ENCODE results near the gene CHD9.

The CHD9 gene

GRCh38 chr16:53211253-53211652, 156.5 kb downstream of the CHD9 start:
- peaks cover 52% of the 10 kb centered on the region for H3K36me3 ChIP-seq (ENCODE audit: insufficient read depth, low read length)
- no peak overlapping the region for H3K9ac ChIP-seq (ENCODE audit: low read depth, low read length)
- no peak overlapping the region for H3K27ac ChIP-seq (ENCODE audit: low read depth, low read length)
- WGBS, result 95% methylated on average over 2 of the region's 3 CpGs
- peak overlapping the region; percentile 77 for H3K4me3 ChIP-seq (ENCODE audit: low read length)
- no peaks in the 10 kb centered on the region for H3K9me3 ChIP-seq (ENCODE audit: insufficient read depth, low read depth, low read length)
- no peaks in the 10 kb centered on the region for H3K27me3 ChIP-seq (ENCODE audit: insufficient read depth, low read length)
- peaks cover 31% of the 10 kb centered on the region for H3K4me1 ChIP-seq (ENCODE audit: insufficient read depth, low read length)

- H3K27ac ChIP-seq (ENCODE audit: low read depth, low read length), result no peak overlapping the region
- H3K36me3 ChIP-seq (ENCODE audit: insufficient read depth, low read length), result peaks cover 55% of the 10 kb centered on the region
- no peaks in the 10 kb centered on the region for H3K27me3 ChIP-seq (ENCODE audit: insufficient read depth, low read length)
- peaks cover 18% of the 10 kb centered on the region for H3K4me1 ChIP-seq (ENCODE audit: insufficient read depth, low read length)
- H3K4me3 ChIP-seq (ENCODE audit: low read length), result no peak overlapping the region
- H3K9me3 ChIP-seq (ENCODE audit: insufficient read depth, low read depth, low read length), result no peaks in the 10 kb centered on the region
- no peak overlapping the region for H3K9ac ChIP-seq (ENCODE audit: low read depth, low read length)
These were observed 158.1 kb downstream of the CHD9 start for GRCh38 chr16:53212893-53213223.

GRCh38 chr16:53213542-53213941, 158.8 kb downstream of the CHD9 start:
- no CpG with 5 or more reads among the region's 2 CpGs for WGBS
- Histone ChIP-seq H3K36me3 (ENCODE audit: insufficient read depth, low read length) (peaks cover 55% of the 10 kb centered on the region), H3K4me1 (ENCODE audit: insufficient read depth, low read length) (peaks cover 22% of the 10 kb centered on the region), H3K27me3 (ENCODE audit: insufficient read depth, low read length) (no peaks in the 10 kb centered on the region), H3K9me3 (ENCODE audit: insufficient read depth, low read depth, low read length) (no peaks in the 10 kb centered on the region), H3K4me3 (ENCODE audit: low read length) (no peak overlapping the region), H3K9ac (ENCODE audit: low read depth, low read length) (no peak overlapping the region), H3K27ac (ENCODE audit: low read depth, low read length) (no peak overlapping the region)

DNA sequence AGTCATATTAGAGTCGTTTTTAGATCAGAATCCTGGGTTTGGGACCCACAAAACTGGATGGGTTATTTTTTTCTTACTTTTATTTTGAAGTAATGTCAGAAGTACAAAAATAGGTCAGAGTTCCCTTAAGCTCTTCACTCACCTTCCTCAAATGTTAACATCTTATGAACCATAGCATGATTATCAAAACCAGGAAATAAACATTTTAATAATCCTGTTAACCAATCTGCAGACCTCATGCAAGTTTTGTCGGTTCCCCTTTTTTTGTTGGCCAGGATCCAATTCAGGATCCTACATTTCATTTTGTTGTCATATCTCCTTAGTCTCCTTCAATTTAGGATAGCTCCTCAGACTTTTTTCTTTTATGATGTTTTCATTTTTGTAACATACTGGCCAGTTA, 162.0 kb downstream of the CHD9 start:
- Histone ChIP-seq H3K9me3 (ENCODE audit: insufficient read depth, low read depth, low read length) (no peaks in the 10 kb centered on the region), H3K36me3 (ENCODE audit: insufficient read depth, low read length) (peaks cover 42% of the 10 kb centered on the region), H3K27ac (ENCODE audit: low read depth, low read length) (no peak overlapping the region), H3K4me3 (ENCODE audit: low read length) (no peak overlapping the region), H3K9ac (ENCODE audit: low read depth, low read length) (no peak overlapping the region), H3K4me1 (ENCODE audit: insufficient read depth, low read length) (peaks cover 14% of the 10 kb centered on the region; the same call in 1 of the 2 replicates), H3K27me3 (ENCODE audit: insufficient read depth, low read length) (no peaks in the 10 kb centered on the region)
- WGBS, result 92% methylated on average over 2 of the region's 2 CpGs

- Histone ChIP-seq H3K27ac (ENCODE audit: low read depth, low read length) (no peak overlapping the region), H3K9ac (ENCODE audit: low read depth, low read length) (no peak overlapping the region), H3K36me3 (ENCODE audit: insufficient read depth, low read length) (peaks cover 47% of the 10 kb centered on the region), H3K4me3 (ENCODE audit: low read length) (no peak overlapping the region), H3K4me1 (ENCODE audit: insufficient read depth, low read length) (peaks cover 14% of the 10 kb centered on the region; the same call in 1 of the 2 replicates), H3K27me3 (ENCODE audit: insufficient read depth, low read length) (no peaks in the 10 kb centered on the region), H3K9me3 (ENCODE audit: insufficient read depth, low read depth, low read length) (no peaks in the 10 kb centered on the region)
- WGBS, result 94% methylated on average over 4 of the region's 4 CpGs
These were observed 164.6 kb downstream of the CHD9 start for GRCh38 chr16:53219371-53219770.

GRCh38 chr16:53219795-53220454, 165.1 kb downstream of the CHD9 start:
- H3K4me1 ChIP-seq (ENCODE audit: insufficient read depth, low read length), result peaks cover 14% of the 10 kb centered on the region; the same call in 1 of the 2 replicates
- no peaks in the 10 kb centered on the region for H3K27me3 ChIP-seq (ENCODE audit: insufficient read depth, low read length)
- H3K36me3 ChIP-seq (ENCODE audit: insufficient read depth, low read length), result peaks cover 49% of the 10 kb centered on the region
- H3K4me3 ChIP-seq (ENCODE audit: low read length), result no peak overlapping the region
- H3K27ac ChIP-seq (ENCODE audit: low read depth, low read length), result no peak overlapping the region
- H3K9me3 ChIP-seq (ENCODE audit: insufficient read depth, low read depth, low read length), result no peaks in the 10 kb centered on the region
- 83% methylated on average over 1 of the region's 2 CpGs for WGBS
- no peak overlapping the region for H3K9ac ChIP-seq (ENCODE audit: low read depth, low read length)

DNA sequence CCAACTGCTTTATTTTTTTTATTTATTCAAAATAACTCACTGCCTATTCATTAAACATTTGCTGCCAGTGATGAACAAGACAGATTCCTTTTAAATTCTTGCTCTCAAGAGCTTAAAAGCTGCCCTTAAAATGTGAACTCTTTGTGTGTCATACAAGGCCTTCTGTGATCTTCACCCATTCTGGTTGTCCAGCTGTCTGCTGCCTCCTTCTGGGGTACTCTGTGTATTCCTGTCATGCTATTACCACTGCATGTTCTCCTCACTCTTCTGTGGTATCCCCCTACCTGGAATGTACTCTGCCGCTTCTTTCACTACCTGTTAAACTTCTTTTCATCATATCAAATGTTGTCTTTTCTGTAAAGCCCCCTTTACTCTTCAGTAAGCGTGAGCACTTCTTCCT, 165.8 kb downstream of the CHD9 start:
- no peak overlapping the region for H3K4me3 ChIP-seq (ENCODE audit: low read length)
- peaks cover 14% of the 10 kb centered on the region; the same call in 1 of the 2 replicates for H3K4me1 ChIP-seq (ENCODE audit: insufficient read depth, low read length)
- H3K9me3 ChIP-seq (ENCODE audit: insufficient read depth, low read depth, low read length), result no peaks in the 10 kb centered on the region
- H3K36me3 ChIP-seq (ENCODE audit: insufficient read depth, low read length), result peaks cover 53% of the 10 kb centered on the region
- 95% methylated on average over 2 of the region's 2 CpGs for WGBS
- H3K27me3 ChIP-seq (ENCODE audit: insufficient read depth, low read length), result no peaks in the 10 kb centered on the region
- H3K27ac ChIP-seq (ENCODE audit: low read depth, low read length), result no peak overlapping the region
- no peak overlapping the region for H3K9ac ChIP-seq (ENCODE audit: low read depth, low read length)

- peak overlapping the region; percentile 27 for H3K27ac ChIP-seq (ENCODE audit: low read depth, low read length)
- no peaks in the 10 kb centered on the region for H3K27me3 ChIP-seq (ENCODE audit: insufficient read depth, low read length)
- H3K4me3 ChIP-seq (ENCODE audit: low read length), result no peak overlapping the region
- no peaks in the 10 kb centered on the region for H3K9me3 ChIP-seq (ENCODE audit: insufficient read depth, low read depth, low read length)
- H3K9ac ChIP-seq (ENCODE audit: low read depth, low read length), result no peak overlapping the region
- H3K4me1 ChIP-seq (ENCODE audit: insufficient read depth, low read length), result no peaks in the 10 kb centered on the region
- WGBS, result 100% methylated on average over 2 of the region's 2 CpGs
- peaks cover 91% of the 10 kb centered on the region for H3K36me3 ChIP-seq (ENCODE audit: insufficient read depth, low read length)
These were observed 170.3 kb downstream of the CHD9 start for GRCh38 chr16:53224951-53225533.

DNA sequence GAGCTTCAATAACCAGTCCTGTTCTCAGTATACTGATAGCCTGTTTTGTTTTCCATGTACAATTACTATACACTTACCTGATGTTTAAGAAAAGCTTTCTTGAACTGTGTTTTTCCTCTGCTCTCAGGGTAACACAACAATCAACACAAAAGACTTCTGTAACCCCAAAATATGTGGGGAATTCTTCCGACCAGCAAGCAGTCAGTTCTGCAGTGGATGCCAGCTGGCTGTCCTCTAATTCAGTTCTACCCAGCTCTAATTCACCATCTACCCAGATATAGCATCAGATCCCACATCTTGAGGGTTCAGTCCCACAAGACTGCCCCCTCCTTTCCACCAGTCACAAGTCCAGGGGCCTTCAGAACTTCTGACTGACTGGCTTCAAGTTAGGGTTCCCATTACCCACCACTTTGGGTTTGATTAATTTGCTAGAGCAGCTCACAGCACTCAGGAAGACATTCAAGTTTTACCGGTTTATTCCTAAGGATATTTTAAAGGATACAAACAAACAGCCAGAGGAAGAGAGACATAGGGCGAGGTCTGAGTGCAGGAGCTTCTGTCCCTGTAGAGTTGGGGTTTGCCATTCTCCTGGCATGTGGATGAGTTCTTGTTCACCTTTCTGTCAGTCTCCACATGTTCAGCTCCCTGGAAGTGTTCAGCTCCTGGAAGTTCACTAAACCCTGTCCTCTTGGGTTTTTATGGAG, 178.2 kb downstream of the CHD9 start:
- H3K36me3 ChIP-seq (ENCODE audit: insufficient read depth, low read length), result peaks cover 99% of the 10 kb centered on the region
- no peaks in the 10 kb centered on the region for H3K4me1 ChIP-seq (ENCODE audit: insufficient read depth, low read length)
- no peak overlapping the region for H3K4me3 ChIP-seq (ENCODE audit: low read length)
- H3K9ac ChIP-seq (ENCODE audit: low read depth, low read length), result no peak overlapping the region
- H3K27me3 ChIP-seq (ENCODE audit: insufficient read depth, low read length), result no peaks in the 10 kb centered on the region
- H3K9me3 ChIP-seq (ENCODE audit: insufficient read depth, low read depth, low read length), result no peaks in the 10 kb centered on the region
- 90% methylated on average over 3 of the region's 3 CpGs for WGBS
- no peak overlapping the region for H3K27ac ChIP-seq (ENCODE audit: low read depth, low read length)

DNA sequence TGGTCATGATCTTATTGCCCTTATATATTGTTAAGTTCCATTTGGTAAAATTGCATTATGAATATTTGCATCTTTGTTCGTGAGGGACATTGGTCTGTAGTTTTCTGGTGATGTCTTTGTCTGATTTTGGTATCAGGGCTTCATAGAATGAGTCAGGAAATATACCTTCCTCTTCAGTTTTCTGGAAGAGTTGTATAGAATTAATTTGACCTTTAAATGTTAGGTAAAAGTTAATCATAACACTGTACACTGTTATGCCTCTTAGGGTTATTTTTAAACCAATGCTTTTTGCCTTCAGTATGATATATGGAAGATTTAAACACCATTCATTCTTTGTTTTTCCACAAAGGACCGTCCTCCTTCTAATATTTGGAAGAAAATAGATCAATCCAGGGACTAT, 180.0 kb downstream of the CHD9 start:
- WGBS, result 95% methylated on average over 1 of the region's 2 CpGs
- Histone ChIP-seq H3K4me1 (ENCODE audit: insufficient read depth, low read length) (no peaks in the 10 kb centered on the region), H3K27me3 (ENCODE audit: insufficient read depth, low read length) (no peaks in the 10 kb centered on the region), H3K36me3 (ENCODE audit: insufficient read depth, low read length) (peaks cover 99% of the 10 kb centered on the region), H3K9me3 (ENCODE audit: insufficient read depth, low read depth, low read length) (no peaks in the 10 kb centered on the region), H3K4me3 (ENCODE audit: low read length) (no peak overlapping the region), H3K9ac (ENCODE audit: low read depth, low read length) (no peak overlapping the region), H3K27ac (ENCODE audit: low read depth, low read length) (no peak overlapping the region)

GRCh38 chr16:53235851-53236250, 181.1 kb downstream of the CHD9 start:
- Histone ChIP-seq H3K4me3 (ENCODE audit: low read length) (no peak overlapping the region), H3K27me3 (ENCODE audit: insufficient read depth, low read length) (no peaks in the 10 kb centered on the region), H3K9me3 (ENCODE audit: insufficient read depth, low read depth, low read length) (no peaks in the 10 kb centered on the region), H3K36me3 (ENCODE audit: insufficient read depth, low read length) (peaks cover 99% of the 10 kb centered on the region), H3K9ac (ENCODE audit: low read depth, low read length) (no peak overlapping the region), H3K4me1 (ENCODE audit: insufficient read depth, low read length) (no peaks in the 10 kb centered on the region), H3K27ac (ENCODE audit: low read depth, low read length) (no peak overlapping the region)
- 84% methylated on average over 2 of the region's 3 CpGs for WGBS
